MCF 10A (cell line): Measurements from ENCODE around the gene TRAF2. TPM values are rescaled to one million over a fixed set of nuclear protein-coding genes. Genes with fewer than 3 reads are reported as not detected.
A peak's percentile ranks its signal among the peaks of the same experiment; 100 is the strongest.

ENCODE experiments used
- BruUV-seq: library from RNA; stranded (reverse); fragments of 400-500 nt; replicated peaks from 2 replicates; lab custom pipeline; 2021; lab: Mats Ljungman, UMichigan
- CTCF ChIA-PET: fragments of 300-600 bp; sonication (Branson Sonifier 250); formaldehyde crosslinking; extraction: SDS; loops from one replicate; lab custom pipeline; 2021; ENCODE audit warnings: antibody characterized with exemption, inconsistent platforms; lab: Yijun Ruan, JAX
- POLR2A ChIA-PET: fragments of 300-600, 350-650 bp; sonication (Branson Sonifier 250); formaldehyde crosslinking; extraction: SDS; loops from one replicate; lab custom pipeline; 2020; ENCODE audit warnings: antibody characterized with exemption, inconsistent platforms; lab: Yijun Ruan, JAX
- DNase-seq: peaks from one replicate; pipeline ENCODE4 v3.0.0-alpha.2; 2018; ENCODE audit not compliant: unreplicated experiment
- H3K27ac Mint-ChIP-seq: one replicate; pipeline ENCODE4 v1.8.0; 2022; ENCODE audit warnings: mild to moderate bottlenecking, low read depth, mixed read lengths; ENCODE audit not compliant: unreplicated experiment
- H3K27me3 Mint-ChIP-seq: one replicate; pipeline ENCODE4 v1.8.0; 2022; ENCODE audit warnings: mixed read lengths; ENCODE audit not compliant: insufficient read depth, unreplicated experiment
- H3K36me3 Mint-ChIP-seq: one replicate; pipeline ENCODE4 v1.8.0; 2022; ENCODE audit warnings: mild to moderate bottlenecking, moderate library complexity, mixed read lengths; ENCODE audit not compliant: insufficient read depth, unreplicated experiment
- H3K4me1 Mint-ChIP-seq: one replicate; pipeline ENCODE4 v1.8.0; 2022; ENCODE audit warnings: mixed read lengths; ENCODE audit not compliant: insufficient read depth, unreplicated experiment
- H3K4me3 Mint-ChIP-seq: one replicate; pipeline ENCODE4 v1.8.0; 2022; ENCODE audit warnings: mild to moderate bottlenecking, moderate library complexity, mixed read lengths; ENCODE audit not compliant: unreplicated experiment
- H3K9me3 Mint-ChIP-seq: one replicate; pipeline ENCODE4 v1.8.0; 2022; ENCODE audit warnings: mixed read lengths; ENCODE audit not compliant: unreplicated experiment
- intact Hi-C: fragments of 100-400 bp; cut with micrococcal nuclease; formaldehyde crosslinking; loops from 2 replicates; pipeline ENCODE4 v1.14.1; 2022
- total RNA-seq: library from RNA; stranded (reverse); gene quantifications from 2 replicates; pipeline ENCODE4 v1.2.3, GENCODE V29; 2022
- TF ChIP-seq, protein P1 (sequence below): fragments of 200-600 bp; IDR thresholded peaks from one replicate; pipeline ENCODE4 v1.8.0; 2022; ENCODE audit warnings: antibody characterized with exemption, mild to moderate bottlenecking; ENCODE audit not compliant: unreplicated experiment

TRAF2 gene
- total RNA-seq, 1 experiment from 2014 or later: 14.1 TPM

DNA sequence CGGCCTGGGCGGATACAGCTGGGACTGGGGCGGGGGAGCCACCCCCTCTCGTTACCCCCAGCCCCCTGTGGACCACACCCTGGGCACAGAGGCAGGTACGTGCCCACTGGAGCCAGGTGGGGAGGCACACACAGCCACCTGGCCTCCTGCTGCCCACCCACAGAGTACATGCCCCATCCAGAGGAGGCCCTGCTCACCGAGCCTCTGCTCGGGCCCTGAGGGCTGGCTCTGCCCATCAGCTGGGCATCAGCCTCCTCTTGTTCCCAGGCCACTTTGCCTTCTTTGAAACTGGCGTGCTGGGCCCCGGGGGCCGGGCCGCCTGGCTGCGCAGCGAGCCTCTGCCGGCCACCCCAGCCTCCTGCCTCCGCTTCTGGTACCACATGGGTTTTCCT lies 27.9 kb upstream of the TRAF2 start:
- no peak for DNase-seq
- peaks cover 14% of the 10 kb centered on the region for H3K36me3 Mint-ChIP-seq
- ChIA-PET CTCF (interaction anchor here (0.6 kb wide), 1 partner anchor 122 kb away, joined by 3 read pairs; no protein-coding TSS in a partner anchor), POLR2A (no interaction called here)
- no peaks in the 10 kb centered on the region for H3K27me3 Mint-ChIP-seq
- intact Hi-C loops: no loop called here
- no peak overlapping the region for H3K27ac Mint-ChIP-seq
- no peaks in the 10 kb centered on the region for H3K9me3 Mint-ChIP-seq
- BruUV-seq: no TSS peak
- H3K4me3 Mint-ChIP-seq: no peak overlapping the region
- no peaks in the 10 kb centered on the region for H3K4me1 Mint-ChIP-seq
- TF ChIP-seq, protein P1, sequence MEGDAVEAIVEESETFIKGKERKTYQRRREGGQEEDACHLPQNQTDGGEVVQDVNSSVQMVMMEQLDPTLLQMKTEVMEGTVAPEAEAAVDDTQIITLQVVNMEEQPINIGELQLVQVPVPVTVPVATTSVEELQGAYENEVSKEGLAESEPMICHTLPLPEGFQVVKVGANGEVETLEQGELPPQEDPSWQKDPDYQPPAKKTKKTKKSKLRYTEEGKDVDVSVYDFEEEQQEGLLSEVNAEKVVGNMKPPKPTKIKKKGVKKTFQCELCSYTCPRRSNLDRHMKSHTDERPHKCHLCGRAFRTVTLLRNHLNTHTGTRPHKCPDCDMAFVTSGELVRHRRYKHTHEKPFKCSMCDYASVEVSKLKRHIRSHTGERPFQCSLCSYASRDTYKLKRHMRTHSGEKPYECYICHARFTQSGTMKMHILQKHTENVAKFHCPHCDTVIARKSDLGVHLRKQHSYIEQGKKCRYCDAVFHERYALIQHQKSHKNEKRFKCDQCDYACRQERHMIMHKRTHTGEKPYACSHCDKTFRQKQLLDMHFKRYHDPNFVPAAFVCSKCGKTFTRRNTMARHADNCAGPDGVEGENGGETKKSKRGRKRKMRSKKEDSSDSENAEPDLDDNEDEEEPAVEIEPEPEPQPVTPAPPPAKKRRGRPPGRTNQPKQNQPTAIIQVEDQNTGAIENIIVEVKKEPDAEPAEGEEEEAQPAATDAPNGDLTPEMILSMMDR: no peak

DNA sequence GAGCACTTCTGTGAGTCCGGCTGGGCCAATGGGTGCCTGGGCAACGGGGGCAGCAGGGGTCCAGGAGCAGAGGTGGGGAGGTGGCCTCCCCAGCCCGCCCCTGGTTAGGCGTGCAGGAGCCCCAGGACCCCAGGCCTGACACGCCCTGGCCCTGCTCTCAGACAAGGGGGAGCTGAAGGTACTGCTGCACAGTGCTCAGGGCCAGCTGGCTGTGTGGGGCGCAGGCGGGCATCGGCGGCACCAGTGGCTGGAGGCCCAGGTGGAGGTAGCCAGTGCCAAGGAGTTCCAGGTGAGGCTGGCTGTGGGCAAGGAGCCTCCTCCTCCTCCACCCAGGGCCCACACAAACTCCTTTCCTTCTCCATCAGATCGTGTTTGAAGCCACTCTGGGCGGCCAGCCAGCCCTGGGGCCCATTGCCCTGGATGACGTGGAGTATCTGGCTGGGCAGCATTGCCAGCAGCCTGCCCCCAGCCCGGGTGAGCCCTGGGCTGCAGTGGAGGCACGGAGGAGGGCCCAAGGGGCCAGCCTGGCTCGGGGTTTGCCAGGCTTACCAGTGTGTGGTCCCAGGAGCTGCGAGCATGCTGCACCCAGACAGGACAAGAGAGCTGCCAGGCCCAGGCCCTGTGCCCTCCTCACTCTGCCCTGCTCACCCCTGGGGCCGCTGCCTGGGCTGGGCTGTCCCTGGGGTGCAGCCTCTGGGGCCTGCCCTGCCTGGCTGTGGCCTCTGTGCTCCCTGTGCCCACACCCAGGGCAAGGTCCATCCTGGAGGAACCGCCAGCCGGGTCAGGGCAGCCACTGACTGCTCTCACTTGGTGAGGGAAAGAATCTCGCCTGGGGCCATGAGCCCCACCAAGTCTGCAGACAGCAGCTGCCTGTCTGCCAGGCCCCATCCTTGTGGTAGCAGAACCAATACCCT lies 27.2 kb upstream of the TRAF2 start:
- Mint-ChIP-seq H3K36me3 (peaks cover 20% of the 10 kb centered on the region), H3K4me1 (no peaks in the 10 kb centered on the region), H3K4me3 (no peak overlapping the region), H3K27ac (peak overlapping the region; percentile 9), H3K9me3 (no peaks in the 10 kb centered on the region), H3K27me3 (no peaks in the 10 kb centered on the region)
- intact Hi-C loops: no loop called here
- TF ChIP-seq, protein P1: no peak
- peak; percentile 77 for DNase-seq
- no TSS peak for BruUV-seq
- POLR2A ChIA-PET: interaction anchor here (0.7 to 2.3 kb wide), 3 partner anchors 9 to 80 kb away, joined by 4 to 6 read pairs (median 4); no protein-coding TSS in a partner anchor
- CTCF ChIA-PET: interaction anchor here (0.6 kb wide), 1 partner anchor 122 kb away, joined by 3 read pairs; no protein-coding TSS in a partner anchor

DNA sequence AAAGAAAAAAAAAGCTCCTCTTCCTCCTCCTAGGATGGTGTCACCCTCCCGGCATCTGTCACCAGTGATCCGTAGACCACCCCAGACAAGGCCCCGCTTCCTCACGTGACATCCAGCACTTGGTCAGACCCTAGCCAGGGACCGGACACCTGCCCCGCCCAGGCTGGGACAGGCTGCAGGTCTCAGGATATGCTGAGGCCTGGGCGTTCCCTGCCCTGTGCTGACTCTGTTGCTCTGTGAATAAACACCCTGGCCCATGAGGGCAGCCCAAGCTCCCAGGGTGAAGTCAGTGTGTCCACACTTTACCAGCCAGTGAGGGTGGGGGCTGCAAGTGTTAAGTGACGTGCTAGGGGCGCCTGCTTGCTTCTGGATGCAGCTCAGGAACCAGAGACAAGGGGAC lies 25.8 kb upstream of the TRAF2 start:
- no peak for DNase-seq
- no TSS peak for BruUV-seq
- no peak overlapping the region for H3K4me3 Mint-ChIP-seq
- H3K4me1 Mint-ChIP-seq: peaks cover 6% of the 10 kb centered on the region
- TF ChIP-seq, protein P1: no peak
- intact Hi-C loops: no loop called here
- CTCF ChIA-PET: no interaction called here
- H3K27me3 Mint-ChIP-seq: no peaks in the 10 kb centered on the region
- H3K36me3 Mint-ChIP-seq: peaks cover 27% of the 10 kb centered on the region
- no peak overlapping the region for H3K27ac Mint-ChIP-seq
- H3K9me3 Mint-ChIP-seq: no peaks in the 10 kb centered on the region
- POLR2A ChIA-PET: interaction anchor here (1.2 to 2.3 kb wide), 4 partner anchors 10 to 22 kb away, joined by 4 to 7 read pairs (median 5); no protein-coding TSS in a partner anchor
